Measurements from ENCODE around the gene ACTG1. TPM values are rescaled to one million over a fixed set of nuclear protein-coding genes. Genes with fewer than 3 reads are reported as not detected.

The ACTG1 gene
- total and polyA plus RNA-seq, 9 of the 15 experiments (the other 6 are each of a cell fraction or from before 2014, with no cell fraction given), result 224 to 1,775 (median 568) TPM

GRCh38 chr17:81509972-81510784, 2.4 kb downstream of the ACTG1 start:
- H3K27me3 ChIP-seq (ENCODE audit: control insufficient read depth in 2 of 2, insufficient read depth in 2 of 2, low read length in 2 of 2), result no peaks in the 10 kb centered on the region
- peaks cover 35 to 48% of the 10 kb centered on the region in 2 experiments; a peak in 4 of 5 replicates for H3K4me1 ChIP-seq (replicated peaks in 1 of 2; ENCODE audit: control insufficient read depth in 2 of 2, insufficient read depth in 2 of 2, low read length in 2 of 2)
- DNase-seq (ENCODE audit: extremely low read depth in 1 of 4, low spot score in 3 of 4) (no peak), ATAC-seq (no peak), FAIRE-seq (no peak)
- peaks cover 9% of the 10 kb centered on the region for H3K9me1 ChIP-seq (ENCODE audit: control insufficient read depth, insufficient read depth, low read length)
- peak overlapping the region; percentile 94 for H3K4me2 ChIP-seq (ENCODE audit: insufficient read depth, low read length)
- peaks cover 37% of the 10 kb centered on the region for H3K36me3 ChIP-seq (ENCODE audit: control insufficient read depth, insufficient read depth, low read length)
- intact Hi-C loops (cut with micrococcal nuclease), result no loop called here
- peak overlapping the region; percentile 54; the same call in 2 of the 3 replicates for H3K27ac ChIP-seq (ENCODE audit: extremely low read depth, low read depth, low read length)
- no peak overlapping the region for H2AFZ ChIP-seq (ENCODE audit: low read depth, low read length)
- peaks cover 37% of the 10 kb centered on the region for H3K79me2 ChIP-seq (ENCODE audit: control insufficient read depth, insufficient read depth, low read length)
- H3K9ac ChIP-seq (ENCODE audit: insufficient read depth in 1 of 2, low read depth in 2 of 2, low read length in 2 of 2), result peak overlapping the region; percentile 94 to 100
- in situ Hi-C loops (cut with MboI), result no loop called here
- H3K4me3 ChIP-seq, result peak overlapping the region; percentile 86
- no TSS peak for BruUV-seq (replicated peaks)
- ChIA-PET POLR2A (interaction anchor here (0.6 to 6.4 kb wide), 15 partner anchors 9 to 407 kb away, joined by 3 to 132 read pairs (median 6); partner anchors contain the start of genes FAAP100 and P4HB), CTCF (ENCODE audit: low intra/inter-chr PET ratio) (no interaction called here)
- 16% methylated on average over 22 of the region's 22 CpGs for WGBS (ENCODE audit: insufficient coverage, low coverage, missing lambda C conversion rate)
- H4K20me1 ChIP-seq (replicated peaks; ENCODE audit: control insufficient read depth, insufficient read depth, low read length), result peaks cover 38% of the 10 kb centered on the region
- H3K9me3 ChIP-seq (replicated peaks; ENCODE audit: control insufficient read depth, insufficient read depth, low read depth, low read length), result 0 out of 2 replicates have a peak, but pooled peaks cover 1% of the 10 kb centered on the region
- TF ChIP-seq ELK3 (CRISPR knock-in tag; IDR thresholded peaks at IDR 0.05) (no peak), MGA (IDR thresholded peaks at IDR 0.05) (peak; percentile 34; the same call in 1 of the 2 replicates), HINFP (tag; conservative IDR thresholded peaks at IDR 0.05; ENCODE audit: low read depth) (0 out of 2 replicates have a peak, but pooled peaks have one; percentile 17), RBBP5 (IDR thresholded peaks at IDR 0.05; ENCODE audit: borderline replicate concordance, insufficient read depth, low read length, poor library complexity, severe bottlenecking) (peak; percentile 9)

Measured in K562 (cell line).